Activated B cell treated with CpG ODN at 0.5 μM for 24 hours (primary cell): Measurements from ENCODE around the gene CCT5. TPM values are rescaled to one million over a fixed set of nuclear protein-coding genes. Genes with fewer than 3 reads are reported as not detected.

Experiments
- ATAC-seq: fragments of 200-7000 bp; cut with Tn5 transposase; one replicate; pipeline ENCODE4 v1.10.0; 2021; ENCODE audit warnings: low read depth, mild to moderate bottlenecking, moderate library complexity
- CTCF ChIA-PET: fragments of 350-600 bp; sonication (Branson Sonifier 250); formaldehyde crosslinking; loops from one replicate; lab custom pipeline; 2021; ENCODE audit warnings: antibody characterized with exemption; lab: Charles Lee
- POLR2A ChIA-PET: fragments of 350-600 bp; sonication (Branson Sonifier 250); formaldehyde crosslinking; loops from one replicate; lab custom pipeline; 2021; ENCODE audit warnings: antibody characterized with exemption; lab: Charles Lee
- DNase-seq: peaks from one replicate; pipeline ENCODE4 v3.0.0; 2022
- H3K27ac Mint-ChIP-seq: one replicate; pipeline ENCODE4 v1.8.0; 2020; ENCODE audit warnings: mixed read lengths
- H3K27me3 Mint-ChIP-seq: one replicate; pipeline ENCODE4 v1.8.0; 2021; ENCODE audit warnings: mixed read lengths
- H3K36me3 Mint-ChIP-seq: one replicate; pipeline ENCODE4 v1.8.0; 2021; ENCODE audit warnings: low read depth, mixed read lengths
- H3K4me1 Mint-ChIP-seq: one replicate; pipeline ENCODE4 v1.8.0; 2021; ENCODE audit warnings: mixed read lengths
- H3K4me3 Mint-ChIP-seq: one replicate; pipeline ENCODE4 v1.8.0; 2020; ENCODE audit warnings: mild to moderate bottlenecking, mixed read lengths
- H3K9me3 Mint-ChIP-seq: one replicate; pipeline ENCODE4 v1.8.0; 2020; ENCODE audit warnings: mixed read lengths
- CTCF ChIP-seq: fragments of 200-600 bp; IDR thresholded peaks from one replicate; pipeline ENCODE4 v1.8.0; 2022; ENCODE audit warnings: antibody characterized with exemption, mild to moderate bottlenecking
- intact Hi-C: fragments of 100-400 bp; cut with micrococcal nuclease; formaldehyde crosslinking; loops from one replicate; pipeline ENCODE4 v1.15.1; 2024
- total RNA-seq: library from RNA; stranded (reverse); gene quantifications from 2 replicates; pipeline ENCODE4 v1.2.3, GENCODE V29; 2022

The CCT5 gene
- total RNA-seq, 1 donor from 2014 or later = 203 TPM

DNA sequence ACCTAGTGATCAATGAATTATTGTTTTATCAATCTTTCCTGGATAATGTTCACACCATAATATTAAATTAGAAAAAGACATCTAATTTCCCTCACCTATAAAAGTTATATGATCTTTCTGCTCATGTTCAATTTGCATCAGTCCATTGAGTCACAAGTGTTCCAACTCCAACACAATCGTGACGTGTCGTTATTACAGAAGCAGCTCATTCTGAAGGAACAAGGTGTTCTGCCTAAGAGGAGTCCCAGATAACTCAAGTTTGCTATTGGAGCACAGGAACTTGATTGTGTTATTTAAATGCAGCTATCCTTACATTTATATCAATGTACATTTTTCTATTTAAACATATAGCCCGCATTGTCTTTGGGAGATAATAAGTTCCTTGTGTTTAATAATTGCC lies 31.0 kb upstream of the CCT5 start:
- ChIA-PET POLR2A (no interaction called here), CTCF (no interaction called here)
- ATAC-seq (no peak), DNase-seq (no peak)
- peaks cover 7% of the 10 kb centered on the region for H3K36me3 Mint-ChIP-seq
- no peak for TF ChIP-seq CTCF
- no peaks in the 10 kb centered on the region for H3K4me1 Mint-ChIP-seq
- no peak overlapping the region for H3K4me3 Mint-ChIP-seq
- intact Hi-C loops = no loop called here
- no peak overlapping the region for H3K27ac Mint-ChIP-seq
- no peaks in the 10 kb centered on the region for H3K9me3 Mint-ChIP-seq
- no peaks in the 10 kb centered on the region for H3K27me3 Mint-ChIP-seq

DNA sequence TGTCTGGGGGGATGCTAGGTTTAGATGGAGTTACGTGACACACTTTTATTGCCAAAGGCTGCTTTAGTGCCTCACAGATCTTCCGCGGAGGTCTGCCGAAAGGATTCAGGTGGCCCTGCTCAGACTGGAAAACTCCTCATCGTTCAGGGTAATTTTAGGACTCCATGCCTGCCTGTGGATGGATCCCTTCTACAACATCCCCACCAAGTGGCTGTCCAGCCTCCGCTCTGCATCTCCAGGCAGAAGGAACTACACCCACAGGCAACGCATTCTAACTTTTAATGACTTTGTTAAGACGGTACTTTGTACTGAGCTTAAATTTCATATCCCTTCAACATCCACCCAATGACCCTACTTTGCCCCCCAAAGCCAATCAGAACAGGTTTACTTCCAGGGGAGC lies 29.8 kb upstream of the CCT5 start:
- ATAC-seq (no peak), DNase-seq (no peak)
- H3K9me3 Mint-ChIP-seq = peaks cover 7% of the 10 kb centered on the region
- no peak overlapping the region for H3K4me3 Mint-ChIP-seq
- ChIA-PET CTCF (no interaction called here), POLR2A (no interaction called here)
- no peaks in the 10 kb centered on the region for H3K27me3 Mint-ChIP-seq
- peaks cover 12% of the 10 kb centered on the region for H3K36me3 Mint-ChIP-seq
- no peak for TF ChIP-seq CTCF
- H3K4me1 Mint-ChIP-seq = no peaks in the 10 kb centered on the region
- intact Hi-C loops = no loop called here
- no peak overlapping the region for H3K27ac Mint-ChIP-seq

- no peak for DNase-seq
- CTCF ChIA-PET = no interaction called here
- no peaks in the 10 kb centered on the region for H3K4me1 Mint-ChIP-seq
- no peak overlapping the region for H3K4me3 Mint-ChIP-seq
- intact Hi-C loops = no loop called here
- peaks cover 10% of the 10 kb centered on the region for H3K9me3 Mint-ChIP-seq
- H3K27ac Mint-ChIP-seq = no peak overlapping the region
- POLR2A ChIA-PET = no interaction called here
- peaks cover 17% of the 10 kb centered on the region for H3K36me3 Mint-ChIP-seq
- H3K27me3 Mint-ChIP-seq = no peaks in the 10 kb centered on the region
- no peak for ATAC-seq
- no peak for TF ChIP-seq CTCF
These were observed 27.8 kb upstream of the CCT5 start for GRCh38 chr5:10222326-10222725.

DNA sequence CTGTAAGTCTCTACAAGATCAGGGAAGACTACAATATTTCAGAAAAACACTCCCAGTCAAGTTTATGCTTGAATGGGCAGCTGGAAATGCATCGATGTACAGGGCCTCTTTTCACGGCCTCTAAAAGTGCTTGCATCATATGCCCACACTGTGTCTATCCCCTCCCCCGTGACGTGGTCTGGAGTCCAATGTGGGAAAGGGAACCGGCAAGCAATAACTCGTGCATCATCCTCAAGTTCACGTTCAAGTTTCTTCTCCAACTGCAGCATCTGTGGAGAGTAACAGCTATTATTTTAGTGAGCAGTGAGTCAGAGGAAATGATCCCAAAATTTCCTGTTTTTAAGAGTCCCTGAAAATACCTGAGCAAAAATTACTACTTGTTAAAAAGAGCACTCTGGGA lies 22.7 kb upstream of the CCT5 start:
- ATAC-seq (no peak), DNase-seq (no peak)
- TF ChIP-seq CTCF = no peak
- CTCF ChIA-PET = no interaction called here
- POLR2A ChIA-PET = interaction anchor here (0.6 kb wide), 1 partner anchor 23 kb away, joined by 4 read pairs; the partner anchor contains the start of genes ATPSCKMT and CCT5
- no peak overlapping the region for H3K4me3 Mint-ChIP-seq
- no peaks in the 10 kb centered on the region for H3K4me1 Mint-ChIP-seq
- intact Hi-C loops = no loop called here
- H3K27ac Mint-ChIP-seq = no peak overlapping the region
- peaks cover 30% of the 10 kb centered on the region for H3K36me3 Mint-ChIP-seq
- no peaks in the 10 kb centered on the region for H3K27me3 Mint-ChIP-seq
- peaks cover 10% of the 10 kb centered on the region for H3K9me3 Mint-ChIP-seq

GRCh38 chr5:10228288-10228687 lies 21.8 kb upstream of the CCT5 start:
- DNase-seq (no peak), ATAC-seq (no peak)
- TF ChIP-seq CTCF = no peak
- Mint-ChIP-seq H3K27me3 (no peaks in the 10 kb centered on the region), H3K27ac (no peak overlapping the region), H3K36me3 (peaks cover 34% of the 10 kb centered on the region), H3K4me1 (no peaks in the 10 kb centered on the region), H3K4me3 (no peak overlapping the region), H3K9me3 (peaks cover 10% of the 10 kb centered on the region)
- intact Hi-C loops = no loop called here
- CTCF ChIA-PET = no interaction called here
- POLR2A ChIA-PET = no interaction called here
